Mesodermal cell (in vitro differentiated cells): ENCODE results near the gene SRRM1.
"Not testable (repeated sequence)": the region's sequence is repeated elsewhere in the genome, so short reads cannot be mapped to it uniquely, and the experiment has no call there.

Source experiments
- H3K27ac ChIP-seq: 2 replicates; pipeline ENCODE4 v1.7.0; 2013; ENCODE audit warnings: mild to moderate bottlenecking, low read depth, low read length, moderate library complexity; ENCODE audit not compliant: severe bottlenecking
- H3K36me3 ChIP-seq: 2 replicates; pipeline ENCODE4 v1.7.1; 2013; ENCODE audit warnings: mild to moderate bottlenecking, low read length, moderate library complexity; ENCODE audit not compliant: control insufficient read depth, insufficient read depth
- H3K4me1 ChIP-seq: one replicate; pipeline ENCODE4 v1.7.1; 2013; ENCODE audit warnings: mild to moderate bottlenecking, low read length; ENCODE audit not compliant: insufficient read depth, control insufficient read depth, poor library complexity, severe bottlenecking
- H3K4me3 ChIP-seq: 2 replicates; pipeline ENCODE4 v1.7.0; 2013; ENCODE audit warnings: low read length, control low read depth, mild to moderate bottlenecking; ENCODE audit not compliant: insufficient read depth, poor library complexity, severe bottlenecking; ENCODE audit errors: extremely low read depth
- H3K9me3 ChIP-seq: 2 replicates; pipeline ENCODE4 v1.7.1; 2013; ENCODE audit warnings: mild to moderate bottlenecking, low read length, moderate library complexity; ENCODE audit not compliant: control insufficient read depth
- WGBS, 2 experiments: methylation state at CpG; one replicate each; pipeline ENCODE4 v1.1.5; 2013; ENCODE audit warnings: missing lambda C conversion rate in 2 of 2; ENCODE audit not compliant: insufficient coverage in 2 of 2; 5-methylcytosine and 5-hydroxymethylcytosine counted together

The SRRM1 gene

GRCh38 chr1:24666794-24667193 is 23.7 kb downstream of the SRRM1 start:
- Histone ChIP-seq H3K9me3 (no peaks in the 10 kb centered on the region), H3K36me3 (peaks cover 98% of the 10 kb centered on the region), H3K4me3 (no peak overlapping the region), H3K27ac (no peak overlapping the region), H3K4me1 (peaks cover 18% of the 10 kb centered on the region)
- 100% methylated on average over 3 of the region's 11 CpGs; no CpG with 5 or more reads in 1 of the 2 experiments for WGBS, 2 experiments

- Histone ChIP-seq H3K36me3 (peaks cover 95% of the 10 kb centered on the region), H3K4me1 (peaks cover 23% of the 10 kb centered on the region)
- H3K4me3 ChIP-seq, H3K27ac ChIP-seq, H3K9me3 ChIP-seq: not testable (repeated sequence)
- 96% methylated on average over 3 of the region's 4 CpGs; no CpG with 5 or more reads in 1 of the 2 experiments for WGBS, 2 experiments
These were observed 28.3 kb downstream of the SRRM1 start for GRCh38 chr1:24671372-24671771.

- 100% methylated on average over 1 of the region's 1 CpG for WGBS, 2 experiments
- H3K27ac ChIP-seq, result peak overlapping the region; percentile 16
These were observed 29.6 kb downstream of the SRRM1 start for GRCh38 chr1:24672686-24673085.

GRCh38 chr1:24673341-24673740 is 30.2 kb downstream of the SRRM1 start:
- no peak overlapping the region for H3K27ac ChIP-seq
- peaks cover 94% of the 10 kb centered on the region for H3K36me3 ChIP-seq

More at GRCh38 chr1:24672686-24673085, 29.6 kb downstream of the SRRM1 start:
- not testable (repeated sequence) for H3K9me3 ChIP-seq, H3K4me3 ChIP-seq
- peaks cover 18% of the 10 kb centered on the region for H3K4me1 ChIP-seq
- peaks cover 95% of the 10 kb centered on the region for H3K36me3 ChIP-seq

GRCh38 chr1:24678421-24678820 is 35.3 kb downstream of the SRRM1 start:
- not testable (repeated sequence) for H3K4me3 ChIP-seq, H3K27ac ChIP-seq, H3K4me1 ChIP-seq, H3K9me3 ChIP-seq
- peaks cover 45% of the 10 kb centered on the region for H3K36me3 ChIP-seq
- WGBS, 2 experiments, result 100% methylated on average over 2 of the region's 3 CpGs; no CpG with 5 or more reads in 1 of the 2 experiments

More at GRCh38 chr1:24673341-24673740, 30.2 kb downstream of the SRRM1 start:
- Histone ChIP-seq H3K9me3 (no peaks in the 10 kb centered on the region), H3K4me3 (no peak overlapping the region), H3K4me1 (peaks cover 23% of the 10 kb centered on the region)
- 86 to 90% methylated on average over 1 to 2 of the region's 6 CpGs for WGBS, 2 experiments

- no peaks in the 10 kb centered on the region for H3K9me3 ChIP-seq
- WGBS, 2 experiments, result 95 to 100% methylated on average over 1 to 3 of the region's 4 CpGs
- peaks cover 8% of the 10 kb centered on the region for H3K4me1 ChIP-seq
- no peak overlapping the region for H3K27ac ChIP-seq
- H3K4me3 ChIP-seq, result no peak overlapping the region
- H3K36me3 ChIP-seq, result peaks cover 33% of the 10 kb centered on the region
These were observed 36.6 kb downstream of the SRRM1 start for GRCh38 chr1:24679725-24680124.

DNA sequence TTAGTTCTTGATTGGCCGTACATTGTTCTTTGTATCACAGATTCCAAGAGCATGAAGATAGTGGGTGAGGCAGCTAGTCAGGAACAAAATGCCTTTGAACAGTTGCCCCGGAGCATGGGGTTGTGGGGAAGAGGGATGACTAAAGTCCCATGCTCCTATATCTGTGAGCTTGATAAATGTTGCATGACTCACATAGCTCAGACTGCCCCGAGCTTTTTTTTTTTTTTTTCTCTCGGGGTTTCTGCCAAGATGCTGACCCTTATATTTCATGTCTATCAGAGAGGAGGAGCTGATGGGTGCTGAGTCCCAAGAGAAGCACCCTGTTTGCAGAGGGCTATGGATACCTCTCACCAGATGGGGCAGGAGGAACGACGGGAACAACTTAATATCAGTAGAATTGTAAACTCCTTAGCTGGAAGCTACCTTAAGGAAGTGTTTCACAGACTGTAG is 40.6 kb downstream of the SRRM1 start:
- Histone ChIP-seq H3K36me3 (no peaks in the 10 kb centered on the region), H3K27ac (peak overlapping the region; percentile 62), H3K4me1 (peaks cover 3% of the 10 kb centered on the region), H3K4me3 (no peak overlapping the region), H3K9me3 (no peaks in the 10 kb centered on the region)
- 62 to 69% methylated on average over 1 of the region's 6 CpGs for WGBS, 2 experiments

GRCh38 chr1:24688033-24688432 is 44.9 kb downstream of the SRRM1 start:
- H3K4me3 ChIP-seq, result no peak overlapping the region
- WGBS, 2 experiments, result 79 to 100% methylated on average over 2 of the region's 2 CpGs
- no peak overlapping the region for H3K27ac ChIP-seq

GRCh38 chr1:24688621-24689195 is 45.6 kb downstream of the SRRM1 start:
- WGBS, 2 experiments, result 41 to 47% methylated on average over 8 to 9 of the region's 13 CpGs
- Histone ChIP-seq H3K27ac (no peak overlapping the region), H3K9me3 (no peaks in the 10 kb centered on the region), H3K4me1 (peaks cover 3% of the 10 kb centered on the region), H3K4me3 (no peak overlapping the region), H3K36me3 (no peaks in the 10 kb centered on the region)

More at GRCh38 chr1:24688033-24688432, 44.9 kb downstream of the SRRM1 start:
- no peaks in the 10 kb centered on the region for H3K9me3 ChIP-seq
- H3K36me3 ChIP-seq, result no peaks in the 10 kb centered on the region
- H3K4me1 ChIP-seq, result peaks cover 3% of the 10 kb centered on the region

- H3K4me1 ChIP-seq, result peaks cover 11% of the 10 kb centered on the region
- H3K36me3 ChIP-seq, result no peaks in the 10 kb centered on the region
- H3K9me3 ChIP-seq, result no peaks in the 10 kb centered on the region
- no peak overlapping the region for H3K27ac ChIP-seq
- no CpG with 5 or more reads among the region's 2 CpGs for WGBS, 2 experiments
- no peak overlapping the region for H3K4me3 ChIP-seq
These were observed 47.9 kb downstream of the SRRM1 start for GRCh38 chr1:24691051-24691450.

DNA sequence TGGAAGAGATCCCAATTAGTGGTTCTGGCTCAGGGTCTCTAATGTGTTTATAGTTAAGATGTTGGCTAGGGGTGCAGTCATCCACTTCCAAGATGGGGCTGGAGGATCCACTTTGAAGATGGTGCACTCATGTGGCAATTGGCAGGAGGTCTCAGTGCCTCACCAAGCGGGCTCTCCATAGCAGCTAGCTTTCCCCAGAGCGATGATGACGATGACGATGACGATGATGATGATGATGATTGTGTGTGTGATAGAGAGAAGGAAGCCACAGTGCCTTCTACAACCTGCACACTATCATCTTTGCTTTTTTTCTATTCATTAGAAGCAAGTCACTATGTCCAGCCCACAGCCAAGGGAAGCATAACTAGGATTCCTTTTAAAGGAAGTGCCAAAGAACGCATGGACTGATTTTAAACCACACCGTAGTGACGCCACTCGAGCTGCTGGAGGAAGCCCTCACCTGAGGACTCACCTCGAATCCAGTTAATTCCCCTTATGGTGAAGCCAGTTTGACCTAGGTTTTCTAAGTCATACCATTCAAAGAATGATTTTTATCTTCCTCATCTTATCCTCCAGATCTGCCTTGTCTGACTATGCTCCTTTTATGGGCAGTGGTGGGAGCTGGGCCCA is 49.4 kb downstream of the SRRM1 start:
- 97 to 100% methylated on average over 5 to 6 of the region's 10 CpGs for WGBS, 2 experiments
- H3K9me3 ChIP-seq, result no peaks in the 10 kb centered on the region
- no peak overlapping the region for H3K27ac ChIP-seq
- H3K36me3 ChIP-seq, result no peaks in the 10 kb centered on the region
- peaks cover 11% of the 10 kb centered on the region for H3K4me1 ChIP-seq
- no peak overlapping the region for H3K4me3 ChIP-seq
